ENCODE results near the gene KCNQ4.

KCNQ4 gene

DNA sequence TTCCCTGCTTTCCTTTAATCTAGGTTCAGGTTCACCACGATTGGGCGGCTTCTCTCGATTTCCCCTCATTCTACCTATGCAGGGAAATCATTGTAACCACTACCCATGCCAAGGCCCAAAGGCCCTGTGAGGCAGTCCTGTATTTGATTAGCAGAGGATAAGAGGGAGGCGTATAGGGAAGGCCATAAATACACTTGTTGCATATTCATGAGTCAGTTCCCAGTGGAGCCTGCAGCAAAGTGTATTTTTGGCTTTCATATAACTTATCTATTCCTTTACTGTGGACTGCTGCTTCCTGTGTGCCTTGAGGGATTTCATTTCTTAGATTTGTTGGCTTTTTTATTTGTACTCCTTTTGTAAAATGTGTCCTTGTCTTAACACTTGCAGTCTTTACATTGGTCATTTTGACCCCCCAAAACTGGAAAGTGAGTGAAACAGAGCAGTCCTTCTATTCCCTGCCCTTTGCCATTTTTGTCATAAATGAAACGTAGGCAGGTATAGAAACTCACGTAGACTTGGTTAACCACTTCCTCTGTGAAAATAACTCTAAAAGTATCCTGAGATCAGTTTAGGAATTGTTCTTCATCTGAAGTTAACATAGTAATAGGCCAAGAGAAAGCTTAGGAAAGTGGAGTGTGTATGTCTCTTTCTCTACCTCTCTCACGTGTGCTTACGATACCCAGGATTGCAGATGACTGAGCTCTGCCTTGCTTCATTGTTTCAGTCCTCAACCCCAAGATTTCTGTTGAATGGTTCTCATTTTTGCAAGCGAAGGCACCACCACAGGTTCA is 19.6 kb upstream of the KCNQ4 start:
- Mint-ChIP-seq H3K4me1 (ENCODE audit: low read depth) (peaks cover 37% of the 10 kb centered on the region), H3K4me3 (peak overlapping the region; percentile 37), H3K9me3 (no peaks in the 10 kb centered on the region), H3K36me3 (ENCODE audit: low read depth) (peaks cover 94% of the 10 kb centered on the region), H3K27me3 (no peaks in the 10 kb centered on the region), H3K27ac (peak overlapping the region; percentile 92)
- DNase-seq = no peak

GRCh38 chr1:40764981-40765380 is 18.6 kb upstream of the KCNQ4 start:
- Mint-ChIP-seq H3K36me3 (ENCODE audit: low read depth) (peaks cover 95% of the 10 kb centered on the region), H3K9me3 (no peaks in the 10 kb centered on the region), H3K27me3 (no peaks in the 10 kb centered on the region), H3K4me3 (no peak overlapping the region), H3K27ac (peak overlapping the region; percentile 61), H3K4me1 (ENCODE audit: low read depth) (peaks cover 37% of the 10 kb centered on the region)
- no peak for DNase-seq

GRCh38 chr1:40766017-40766416 is 17.6 kb upstream of the KCNQ4 start:
- no peak overlapping the region for H3K4me3 Mint-ChIP-seq
- peaks cover 37% of the 10 kb centered on the region for H3K4me1 Mint-ChIP-seq (ENCODE audit: low read depth)
- H3K36me3 Mint-ChIP-seq (ENCODE audit: low read depth) = peaks cover 97% of the 10 kb centered on the region
- DNase-seq = no peak
- H3K27me3 Mint-ChIP-seq = no peaks in the 10 kb centered on the region
- peak overlapping the region; percentile 26 for H3K27ac Mint-ChIP-seq
- no peaks in the 10 kb centered on the region for H3K9me3 Mint-ChIP-seq

GRCh38 chr1:40766560-40766959 is 17.0 kb upstream of the KCNQ4 start:
- DNase-seq = no peak
- no peak overlapping the region for H3K4me3 Mint-ChIP-seq
- H3K4me1 Mint-ChIP-seq (ENCODE audit: low read depth) = peaks cover 33% of the 10 kb centered on the region
- peaks cover 97% of the 10 kb centered on the region for H3K36me3 Mint-ChIP-seq (ENCODE audit: low read depth)
- H3K27me3 Mint-ChIP-seq = no peaks in the 10 kb centered on the region
- H3K9me3 Mint-ChIP-seq = no peaks in the 10 kb centered on the region
- H3K27ac Mint-ChIP-seq = no peak overlapping the region

DNA sequence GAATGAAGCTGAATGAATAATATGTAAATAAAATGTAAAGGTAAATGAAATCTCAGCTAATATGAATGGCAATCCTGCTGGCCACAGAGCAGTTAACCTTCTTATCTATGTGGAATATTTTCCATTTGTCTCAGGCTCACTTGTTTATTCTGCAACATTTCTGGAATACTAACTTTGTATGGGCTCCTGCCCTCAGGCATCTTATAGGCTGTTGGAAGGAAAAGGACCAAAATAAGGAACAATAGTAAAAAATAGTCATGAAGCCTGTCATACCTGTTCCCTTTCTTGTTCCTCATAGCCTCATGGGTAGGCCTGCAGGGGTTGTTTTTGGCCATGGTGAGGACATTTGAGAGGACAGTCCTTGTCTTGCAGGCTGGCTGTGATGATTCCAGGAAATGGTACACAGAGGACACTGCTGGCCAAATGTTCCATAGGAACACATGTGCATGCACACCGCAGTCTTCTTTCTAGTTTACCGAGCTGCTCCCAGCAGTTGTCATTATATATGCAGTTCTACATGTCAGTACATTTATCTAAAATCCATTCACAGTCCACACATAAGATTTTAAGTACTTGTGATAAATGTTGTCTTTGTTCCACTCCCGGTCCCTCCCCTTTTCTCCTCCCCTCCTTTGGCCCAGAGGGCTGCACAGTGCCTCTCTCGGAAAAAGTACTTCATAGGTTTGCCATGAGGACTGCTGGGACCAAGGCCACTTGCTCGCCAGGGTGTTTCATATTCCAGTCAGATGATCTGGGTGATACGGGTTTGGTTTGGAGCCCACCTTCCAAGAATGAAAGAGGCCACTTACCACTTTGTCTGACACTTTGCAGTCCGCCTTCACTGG is 15.2 kb upstream of the KCNQ4 start:
- DNase-seq = no peak
- peaks cover 18% of the 10 kb centered on the region for H3K4me1 Mint-ChIP-seq (ENCODE audit: low read depth)
- no peaks in the 10 kb centered on the region for H3K9me3 Mint-ChIP-seq
- H3K27ac Mint-ChIP-seq = peak overlapping the region; percentile 36
- H3K4me3 Mint-ChIP-seq = no peak overlapping the region
- H3K36me3 Mint-ChIP-seq (ENCODE audit: low read depth) = peaks cover 93% of the 10 kb centered on the region
- no peaks in the 10 kb centered on the region for H3K27me3 Mint-ChIP-seq

DNA sequence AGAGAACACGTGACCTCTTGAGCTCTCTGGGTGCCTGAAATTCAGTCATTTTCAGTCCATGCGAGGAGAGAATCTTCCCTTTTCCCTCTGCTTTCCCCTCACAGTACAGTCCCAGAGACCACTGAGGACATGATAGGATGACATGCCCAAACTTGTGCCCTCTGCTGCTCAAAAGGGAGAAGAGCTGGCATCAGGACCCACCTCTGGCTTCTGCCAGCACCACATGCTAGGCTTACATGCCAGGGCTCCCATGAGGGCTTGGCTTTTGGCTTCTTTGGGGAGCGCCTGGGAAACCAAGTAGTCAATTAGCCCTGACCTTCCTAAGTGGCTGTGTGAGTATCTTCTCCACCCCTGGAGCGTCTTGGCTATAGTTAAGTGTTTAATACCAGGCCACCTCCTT is 13.8 kb upstream of the KCNQ4 start:
- Mint-ChIP-seq H3K9me3 (no peaks in the 10 kb centered on the region), H3K27ac (peak overlapping the region; percentile 67), H3K36me3 (ENCODE audit: low read depth) (peaks cover 83% of the 10 kb centered on the region), H3K4me1 (ENCODE audit: low read depth) (peaks cover 7% of the 10 kb centered on the region), H3K27me3 (no peaks in the 10 kb centered on the region), H3K4me3 (no peak overlapping the region)
- DNase-seq = no peak

DNA sequence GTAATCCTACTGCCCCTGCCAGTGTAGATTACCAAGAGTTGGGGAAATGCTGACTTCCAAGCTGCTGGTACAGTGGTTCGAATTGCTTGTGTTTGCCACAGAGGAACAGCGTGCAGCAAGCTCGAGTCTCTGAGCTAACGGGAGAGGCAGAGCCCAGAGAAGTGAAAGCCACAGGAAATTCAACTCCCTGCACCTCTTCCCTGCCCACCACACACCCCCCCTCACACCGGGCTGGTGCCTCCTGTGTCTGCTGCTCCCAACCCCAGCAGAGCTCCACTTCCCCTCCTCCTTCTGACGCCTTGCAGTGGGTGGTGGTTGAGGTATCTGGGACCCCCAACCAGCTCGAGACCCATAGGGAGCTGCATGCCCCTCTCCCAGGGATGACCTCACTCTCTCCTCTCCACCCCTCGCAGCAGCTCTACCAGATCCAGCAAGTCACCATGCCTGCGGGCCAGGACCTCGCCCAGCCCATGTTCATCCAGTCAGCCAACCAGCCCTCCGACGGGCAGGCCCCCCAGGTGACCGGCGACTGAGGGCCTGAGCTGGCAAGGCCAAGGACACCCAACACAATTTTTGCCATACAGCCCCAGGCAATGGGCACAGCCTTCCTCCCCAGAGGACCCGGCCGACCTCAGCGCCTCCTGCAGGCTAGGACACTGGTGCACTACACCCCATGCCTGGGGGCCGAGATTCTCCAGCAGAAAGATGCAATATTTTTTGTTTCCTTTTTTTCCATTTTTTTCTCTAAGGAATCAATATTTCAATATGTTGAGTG is 13.1 kb upstream of the KCNQ4 start:
- Mint-ChIP-seq H3K4me1 (ENCODE audit: low read depth) (peaks cover 2% of the 10 kb centered on the region), H3K9me3 (no peaks in the 10 kb centered on the region), H3K36me3 (ENCODE audit: low read depth) (peaks cover 83% of the 10 kb centered on the region), H3K4me3 (no peak overlapping the region), H3K27ac (peak overlapping the region; percentile 67), H3K27me3 (no peaks in the 10 kb centered on the region)
- DNase-seq = no peak

DNA sequence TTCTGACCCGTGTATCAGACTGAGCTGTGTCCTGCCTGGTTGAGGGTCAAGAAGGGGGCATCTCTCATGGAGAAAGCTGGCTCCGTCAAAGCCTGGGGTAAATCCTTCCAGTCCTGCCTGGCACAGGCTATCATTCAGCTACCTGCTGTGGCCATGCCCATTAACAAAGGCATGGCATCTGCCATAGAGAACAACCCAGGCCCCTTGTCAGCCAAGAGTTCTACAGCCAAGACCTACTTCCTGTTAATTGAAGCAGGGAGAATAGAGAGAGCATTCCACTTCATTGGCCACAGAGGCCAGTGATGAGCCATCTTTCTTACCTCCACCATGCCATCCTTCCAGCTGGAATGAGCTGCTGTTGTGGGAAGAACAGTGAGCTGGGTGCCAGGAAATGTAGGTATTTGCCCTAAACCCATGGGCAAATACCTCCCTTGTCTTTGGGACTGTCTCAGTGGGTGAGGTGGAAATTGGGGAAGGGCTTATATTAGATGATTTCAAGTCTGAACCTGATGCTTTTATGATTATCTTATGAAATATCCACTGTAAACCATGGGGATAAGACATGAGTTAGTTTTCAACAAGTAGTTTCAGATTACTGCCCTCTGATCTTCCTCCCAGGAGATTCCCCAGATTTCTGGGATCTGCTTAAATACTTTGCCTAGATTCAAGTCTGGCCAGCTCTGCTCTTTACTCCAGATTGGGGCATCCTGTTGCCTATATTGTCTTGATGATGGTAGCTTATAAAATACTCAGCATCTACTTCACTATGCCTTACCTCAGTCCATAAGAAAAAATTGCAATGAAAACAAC is 11.2 kb upstream of the KCNQ4 start:
- Mint-ChIP-seq H3K36me3 (ENCODE audit: low read depth) (peaks cover 82% of the 10 kb centered on the region), H3K9me3 (peaks cover 3% of the 10 kb centered on the region), H3K27ac (peak overlapping the region; percentile 61), H3K4me1 (ENCODE audit: low read depth) (peaks cover 2% of the 10 kb centered on the region), H3K27me3 (no peaks in the 10 kb centered on the region), H3K4me3 (no peak overlapping the region)
- no peak for DNase-seq

DNA sequence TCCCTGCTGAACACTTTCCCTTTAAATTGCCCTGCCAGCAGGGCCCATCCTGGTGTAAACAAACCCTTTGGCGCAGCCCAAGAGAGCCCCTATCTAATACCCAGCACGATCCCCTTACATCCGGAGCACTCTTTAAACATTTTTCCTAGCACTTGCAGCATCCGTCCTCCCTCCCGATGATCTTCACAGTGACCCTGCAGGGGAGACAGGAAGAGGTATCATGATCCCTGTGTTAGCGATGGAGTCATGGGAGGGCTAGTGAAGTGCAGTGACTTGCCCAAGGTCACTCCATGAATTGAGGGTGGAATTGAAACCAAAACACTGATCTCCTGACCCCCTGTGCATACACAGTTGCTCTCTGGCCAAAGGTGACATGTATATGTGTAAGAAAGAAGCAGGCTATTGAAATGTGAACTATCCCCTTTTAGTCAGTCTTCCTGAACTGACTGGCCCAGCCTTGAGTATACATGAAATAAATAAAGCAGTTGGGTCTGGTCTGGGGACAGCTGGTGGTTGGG is 9.8 kb upstream of the KCNQ4 start:
- Mint-ChIP-seq H3K27me3 (no peaks in the 10 kb centered on the region), H3K4me1 (ENCODE audit: low read depth) (peaks cover 2% of the 10 kb centered on the region), H3K36me3 (ENCODE audit: low read depth) (peaks cover 75% of the 10 kb centered on the region), H3K27ac (no peak overlapping the region), H3K4me3 (no peak overlapping the region), H3K9me3 (peaks cover 3% of the 10 kb centered on the region)
- DNase-seq = no peak

DNA sequence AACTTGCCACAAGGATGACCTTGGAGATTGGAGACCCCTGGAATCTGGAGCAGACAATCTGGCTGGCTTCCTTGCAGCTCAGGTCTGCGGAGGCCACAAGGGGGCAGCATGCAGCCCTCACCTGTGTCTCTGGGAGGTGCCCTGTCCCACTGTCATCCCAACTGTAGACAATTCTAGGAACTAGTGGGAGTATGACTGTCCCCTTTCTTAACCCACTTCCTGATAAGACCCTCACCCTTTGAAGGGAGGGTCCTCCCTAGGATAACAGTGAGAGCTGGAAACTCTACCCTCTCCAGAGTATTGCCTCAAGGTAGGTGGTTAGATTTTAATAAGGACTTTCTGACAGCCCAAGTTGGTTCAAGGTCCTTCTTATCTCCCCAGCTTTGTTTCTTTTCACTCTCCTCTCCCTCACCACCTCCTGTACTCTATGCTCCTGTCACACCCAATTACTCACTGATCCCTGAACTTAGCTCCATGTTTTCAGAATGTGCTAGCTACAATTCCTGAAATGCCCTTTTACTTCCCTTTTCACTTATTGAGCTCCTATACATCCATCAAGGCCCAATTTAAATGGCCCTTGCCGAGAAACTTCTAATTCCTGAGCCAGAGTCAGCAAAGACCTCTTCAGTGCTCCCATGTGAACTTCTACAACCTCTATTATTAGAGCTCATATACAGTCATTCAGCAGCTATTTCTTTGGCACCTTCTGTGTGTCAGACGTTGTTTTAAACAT is 9.2 kb upstream of the KCNQ4 start:
- DNase-seq = peak; percentile 76
- H3K9me3 Mint-ChIP-seq = peaks cover 3% of the 10 kb centered on the region
- H3K4me3 Mint-ChIP-seq = no peak overlapping the region
- no peak overlapping the region for H3K27ac Mint-ChIP-seq
- H3K4me1 Mint-ChIP-seq (ENCODE audit: low read depth) = peaks cover 2% of the 10 kb centered on the region
- H3K27me3 Mint-ChIP-seq = no peaks in the 10 kb centered on the region
- H3K36me3 Mint-ChIP-seq (ENCODE audit: low read depth) = peaks cover 68% of the 10 kb centered on the region

DNA sequence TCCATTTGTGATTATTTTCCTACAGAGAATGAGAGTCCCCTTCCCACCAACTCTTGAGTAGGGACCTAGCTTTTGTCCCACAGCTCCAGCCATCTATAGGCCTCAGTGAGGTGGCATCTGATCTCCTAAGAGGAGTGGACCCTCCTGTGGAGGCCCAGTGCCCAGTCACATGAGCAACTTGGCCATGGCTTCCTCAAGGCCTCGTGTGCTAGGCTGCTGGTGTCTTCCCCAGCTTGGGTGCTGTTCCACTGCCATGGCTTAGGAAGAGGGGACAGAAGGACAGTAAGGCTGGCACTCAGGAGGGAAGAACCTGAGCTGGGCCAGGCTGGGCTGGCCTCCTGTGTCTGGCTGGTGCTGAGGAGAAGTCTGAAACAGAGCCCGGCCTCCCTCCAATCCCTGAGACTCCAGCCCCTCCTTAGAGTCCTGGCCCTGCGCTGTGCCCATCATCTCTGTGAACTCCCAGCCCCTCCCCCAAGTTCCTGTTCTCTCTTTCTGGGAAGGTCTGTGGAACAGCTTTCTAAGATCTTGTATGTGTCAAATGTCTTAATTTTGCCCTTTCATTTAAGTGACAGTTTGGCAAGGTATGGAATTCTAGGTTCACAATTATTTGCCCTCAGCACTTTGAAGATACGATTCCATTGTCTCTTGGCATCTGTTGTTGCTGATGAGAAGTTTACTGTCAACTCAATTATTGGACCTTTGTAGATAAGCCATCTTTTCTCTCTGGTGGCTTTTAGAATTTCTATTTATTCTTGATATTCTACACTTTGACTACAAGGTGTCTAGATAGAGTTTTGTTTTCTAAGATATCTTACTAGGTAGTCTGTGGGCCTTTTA is 7.1 kb upstream of the KCNQ4 start:
- no peak overlapping the region for H3K27ac Mint-ChIP-seq
- H3K4me1 Mint-ChIP-seq (ENCODE audit: low read depth) = peaks cover 2% of the 10 kb centered on the region
- peaks cover 3% of the 10 kb centered on the region for H3K9me3 Mint-ChIP-seq
- H3K4me3 Mint-ChIP-seq = no peak overlapping the region
- peaks cover 48% of the 10 kb centered on the region for H3K36me3 Mint-ChIP-seq (ENCODE audit: low read depth)
- no peaks in the 10 kb centered on the region for H3K27me3 Mint-ChIP-seq
- DNase-seq = no peak

- Mint-ChIP-seq H3K36me3 (ENCODE audit: low read depth) (peaks cover 42% of the 10 kb centered on the region), H3K27ac (no peak overlapping the region), H3K4me1 (ENCODE audit: low read depth) (peaks cover 2% of the 10 kb centered on the region), H3K27me3 (peaks cover 8% of the 10 kb centered on the region), H3K4me3 (no peak overlapping the region), H3K9me3 (peaks cover 3% of the 10 kb centered on the region)
- DNase-seq = no peak
Measured at GRCh38 chr1:40777224-40777970, 6.2 kb upstream of the KCNQ4 start.
